RWPE2 (cell line): ENCODE data around the gene NUP210L.
A peak's percentile ranks its signal among the peaks of the same experiment; 100 is the strongest.

Experiments
- ATAC-seq: fragments of 200-7000 bp; cut with Tn5 transposase; 3 replicates; pipeline ENCODE4 v1.9.1; 2021; ENCODE audit warnings: low read depth
- DNase-seq: peaks from one replicate; pipeline ENCODE4 v3.0.0-alpha.2; 2020; ENCODE audit warnings: low spot score
- H3K27ac ChIP-seq: fragments of 450-650 bp; 2 replicates; pipeline ENCODE4 v1.5.1; 2017; ENCODE audit warnings: mild to moderate bottlenecking; ENCODE audit not compliant: poor library complexity, severe bottlenecking
- H3K27me3 ChIP-seq: fragments of 250-450 bp; sonication (Bioruptor Pico); 2 replicates; pipeline ENCODE4 v1.5.1; 2021; ENCODE audit warnings: mild to moderate bottlenecking, moderate library complexity; ENCODE audit not compliant: insufficient read depth, poor library complexity, severe bottlenecking
- H3K36me3 ChIP-seq: fragments of 250-450 bp; sonication (Bioruptor Pico); 2 replicates; pipeline ENCODE4 v1.5.1; 2020; ENCODE audit warnings: low read depth, mild to moderate bottlenecking, moderate library complexity
- H3K4me1 ChIP-seq: fragments of 250-450 bp; sonication (Bioruptor Pico); 2 replicates; pipeline ENCODE4 v1.5.1; 2021; ENCODE audit warnings: mild to moderate bottlenecking, moderate library complexity; ENCODE audit not compliant: insufficient read depth, poor library complexity, severe bottlenecking
- H3K4me3 ChIP-seq: fragments of 250-450 bp; sonication (Bioruptor Pico); 2 replicates; pipeline ENCODE4 v1.5.1; 2021; ENCODE audit warnings: mild to moderate bottlenecking, moderate library complexity; ENCODE audit not compliant: severe bottlenecking
- H3K9me3 ChIP-seq: fragments of 250-450 bp; sonication (Bioruptor Pico); 2 replicates; pipeline ENCODE4 v1.5.1; 2021; ENCODE audit warnings: mild to moderate bottlenecking, moderate library complexity; ENCODE audit not compliant: severe bottlenecking
- CTCF ChIP-seq: fragments of 450-650 bp; IDR thresholded peaks from one replicate; pipeline ENCODE4 v1.5.1; 2017; ENCODE audit warnings: mild to moderate bottlenecking, moderate library complexity; ENCODE audit not compliant: poor library complexity, severe bottlenecking

NUP210L gene

GRCh38 chr1:153944827-153945117 lies 210.1 kb downstream of the NUP210L start:
- Histone ChIP-seq H3K27ac (peak overlapping the region; percentile 76), H3K36me3 (peaks cover 49% of the 10 kb centered on the region), H3K4me1 (no peaks in the 10 kb centered on the region), H3K4me3 (no peak overlapping the region), H3K9me3 (no peaks in the 10 kb centered on the region), H3K27me3 (no peaks in the 10 kb centered on the region)
- ATAC-seq (no peak), DNase-seq (no peak)
- no peak for TF ChIP-seq CTCF

GRCh38 chr1:153944005-153944826 lies 210.7 kb downstream of the NUP210L start:
- no peak overlapping the region for H3K27ac ChIP-seq
- no peak for ATAC-seq
- TF ChIP-seq CTCF: no peak
- H3K9me3 ChIP-seq: no peaks in the 10 kb centered on the region
- no peaks in the 10 kb centered on the region for H3K27me3 ChIP-seq
- no peaks in the 10 kb centered on the region for H3K4me1 ChIP-seq
- no peak for DNase-seq
- H3K4me3 ChIP-seq: no peak overlapping the region
- H3K36me3 ChIP-seq: peaks cover 48% of the 10 kb centered on the region

- Histone ChIP-seq H3K4me1 (no peaks in the 10 kb centered on the region), H3K27ac (no peak overlapping the region), H3K9me3 (no peaks in the 10 kb centered on the region), H3K4me3 (no peak overlapping the region), H3K27me3 (no peaks in the 10 kb centered on the region), H3K36me3 (peaks cover 51% of the 10 kb centered on the region)
- TF ChIP-seq CTCF: no peak
- DNase-seq (no peak), ATAC-seq (no peak)
Measured at GRCh38 chr1:153942766-153943549, 211.9 kb downstream of the NUP210L start.
